ENCODE results near the gene MORN1. TPM values are rescaled to one million over a fixed set of nuclear protein-coding genes. Genes with fewer than 3 reads are reported as not detected.

The MORN1 gene
- total RNA-seq, 1 donor from 2014 or later, result 11.8 TPM

DNA sequence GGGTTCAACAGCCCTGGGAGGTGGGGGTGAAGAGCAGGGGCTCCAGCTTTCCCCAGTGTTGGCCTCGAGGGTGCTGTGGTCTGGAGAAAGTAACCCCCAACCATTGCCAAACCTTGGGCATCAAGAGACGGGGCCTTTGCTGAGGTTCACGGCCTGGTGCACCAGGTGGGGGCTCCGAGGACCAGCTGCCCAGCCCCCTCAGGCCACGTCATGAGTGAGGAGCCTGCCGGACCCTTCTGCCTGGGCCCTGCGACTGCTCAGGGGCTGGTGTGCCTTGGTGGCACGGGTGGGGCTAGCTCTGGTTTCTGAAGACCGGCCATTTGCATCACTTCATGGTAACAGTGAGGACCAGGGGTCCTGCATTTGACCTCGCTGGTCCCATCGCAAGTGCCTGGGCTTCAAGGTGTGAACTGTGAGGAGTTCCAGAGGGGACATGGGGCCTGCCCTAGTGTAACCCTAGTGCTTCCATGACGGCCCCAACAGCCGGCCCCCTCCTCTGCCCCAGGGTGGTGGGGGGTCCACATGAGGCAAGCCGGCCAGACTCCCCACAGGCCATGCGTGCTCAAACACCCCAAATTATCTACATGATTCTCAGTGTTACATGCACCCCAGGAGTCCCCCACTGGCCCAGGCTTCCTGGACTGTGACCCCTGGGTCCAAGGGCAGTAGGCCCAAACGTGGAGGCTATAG is 13.5 kb downstream of the MORN1 start:
- TF ChIP-seq POLR2AphosphoS5 (IDR thresholded peaks at IDR 0.05; ENCODE audit: insufficient read depth in 1 of 2, low read depth in 1 of 2) (no peak), POLR2A (IDR thresholded peaks at IDR 0.05) (no peak)
- TF ChIP-seq, protein P1, sequence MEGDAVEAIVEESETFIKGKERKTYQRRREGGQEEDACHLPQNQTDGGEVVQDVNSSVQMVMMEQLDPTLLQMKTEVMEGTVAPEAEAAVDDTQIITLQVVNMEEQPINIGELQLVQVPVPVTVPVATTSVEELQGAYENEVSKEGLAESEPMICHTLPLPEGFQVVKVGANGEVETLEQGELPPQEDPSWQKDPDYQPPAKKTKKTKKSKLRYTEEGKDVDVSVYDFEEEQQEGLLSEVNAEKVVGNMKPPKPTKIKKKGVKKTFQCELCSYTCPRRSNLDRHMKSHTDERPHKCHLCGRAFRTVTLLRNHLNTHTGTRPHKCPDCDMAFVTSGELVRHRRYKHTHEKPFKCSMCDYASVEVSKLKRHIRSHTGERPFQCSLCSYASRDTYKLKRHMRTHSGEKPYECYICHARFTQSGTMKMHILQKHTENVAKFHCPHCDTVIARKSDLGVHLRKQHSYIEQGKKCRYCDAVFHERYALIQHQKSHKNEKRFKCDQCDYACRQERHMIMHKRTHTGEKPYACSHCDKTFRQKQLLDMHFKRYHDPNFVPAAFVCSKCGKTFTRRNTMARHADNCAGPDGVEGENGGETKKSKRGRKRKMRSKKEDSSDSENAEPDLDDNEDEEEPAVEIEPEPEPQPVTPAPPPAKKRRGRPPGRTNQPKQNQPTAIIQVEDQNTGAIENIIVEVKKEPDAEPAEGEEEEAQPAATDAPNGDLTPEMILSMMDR (IDR thresholded peaks at IDR 0.05), result no peak
- Histone ChIP-seq H3K36me3 (no peaks in the 10 kb centered on the region), H3K27ac (no peak overlapping the region), H3K27me3 (no peaks in the 10 kb centered on the region), H3K9me3 (no peaks in the 10 kb centered on the region), H3K4me1 (peaks cover 11% of the 10 kb centered on the region), H3K4me3 (no peak overlapping the region)
- DNase-seq (ENCODE audit: extremely low spot score in 2 of 2), result no peak
- intact Hi-C loops (cut with DNase I), result no loop called here

DNA sequence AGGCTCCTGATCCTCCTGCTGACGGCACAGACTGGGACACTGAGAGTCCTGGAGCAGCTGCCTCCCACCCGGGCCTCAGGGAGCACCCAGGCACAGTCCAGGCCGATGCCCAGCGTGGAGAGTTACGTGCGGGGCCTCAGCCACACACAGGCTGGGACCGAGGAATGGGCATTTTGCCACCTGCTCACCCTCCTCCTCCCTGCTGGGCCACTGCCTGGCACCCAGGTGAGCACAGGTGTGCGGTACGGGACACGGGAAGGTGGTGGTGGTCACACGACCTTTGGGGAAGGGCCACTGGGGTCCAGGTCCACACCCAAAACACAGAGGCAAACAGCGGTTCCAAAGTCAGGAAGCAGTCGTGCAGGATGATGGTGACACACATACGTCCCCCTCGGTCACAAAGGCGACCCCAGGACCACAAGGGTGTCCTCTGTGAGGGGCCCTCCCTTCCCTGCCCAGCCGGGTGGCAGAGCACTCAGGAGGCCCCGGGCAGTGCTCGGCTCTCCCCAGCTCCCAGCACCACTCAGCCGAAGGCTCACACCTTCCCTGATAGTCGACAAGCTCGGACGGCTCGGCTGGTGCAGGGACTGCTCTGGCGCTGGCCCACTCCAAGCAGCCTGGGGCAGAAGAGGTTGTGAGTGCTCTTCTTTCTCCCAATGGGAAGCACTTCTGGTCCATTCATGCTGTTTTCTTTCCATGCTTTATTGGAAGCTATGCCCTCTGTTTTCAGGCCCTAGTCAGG is 14.3 kb downstream of the MORN1 start:
- intact Hi-C loops (cut with DNase I), result no loop called here
- Histone ChIP-seq H3K27ac (no peak overlapping the region), H3K36me3 (no peaks in the 10 kb centered on the region), H3K4me3 (no peak overlapping the region), H3K27me3 (no peaks in the 10 kb centered on the region), H3K4me1 (peaks cover 11% of the 10 kb centered on the region), H3K9me3 (no peaks in the 10 kb centered on the region)
- DNase-seq (ENCODE audit: extremely low spot score in 2 of 2), result no peak
- TF ChIP-seq POLR2A (IDR thresholded peaks at IDR 0.05) (no peak), POLR2AphosphoS5 (IDR thresholded peaks at IDR 0.05; ENCODE audit: insufficient read depth in 1 of 2, low read depth in 1 of 2) (no peak)
- TF ChIP-seq, protein P1 (IDR thresholded peaks at IDR 0.05), result no peak

DNA sequence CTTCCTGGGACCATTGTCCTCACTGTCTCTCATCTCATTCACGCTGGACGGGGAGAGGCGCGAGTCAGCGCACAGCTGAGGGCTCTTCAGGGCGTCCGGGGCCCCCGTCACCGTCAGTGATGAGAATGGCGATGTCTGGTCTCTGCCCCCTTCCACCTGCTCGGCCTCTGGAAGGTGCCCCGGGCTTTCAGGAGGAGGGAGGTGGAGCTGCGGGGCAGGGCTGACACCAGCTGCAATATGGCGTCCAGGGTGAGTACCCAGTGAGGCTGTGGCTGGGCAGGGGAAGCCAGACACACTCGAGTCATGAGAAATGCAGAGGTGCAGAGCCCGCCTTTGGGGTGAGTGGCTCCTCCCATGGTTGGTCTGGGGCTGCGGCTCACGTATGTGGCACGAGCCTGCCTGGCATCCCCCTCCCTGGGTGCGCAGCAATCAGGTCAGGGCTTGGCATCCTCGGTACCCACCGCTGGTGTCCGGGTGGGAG is 15.1 kb downstream of the MORN1 start:
- no peak overlapping the region for H3K4me3 ChIP-seq
- H3K4me1 ChIP-seq, result peaks cover 3% of the 10 kb centered on the region
- no peaks in the 10 kb centered on the region for H3K9me3 ChIP-seq
- H3K36me3 ChIP-seq, result no peaks in the 10 kb centered on the region
- no peak for DNase-seq (ENCODE audit: extremely low spot score in 2 of 2)
- no peak for TF ChIP-seq POLR2A (IDR thresholded peaks at IDR 0.05)
- TF ChIP-seq, protein P1 (IDR thresholded peaks at IDR 0.05), result no peak
- TF ChIP-seq POLR2AphosphoS5 (IDR thresholded peaks at IDR 0.05; ENCODE audit: insufficient read depth in 1 of 2, low read depth in 1 of 2), result no peak
- no peaks in the 10 kb centered on the region for H3K27me3 ChIP-seq
- no peak overlapping the region for H3K27ac ChIP-seq
- intact Hi-C loops (cut with DNase I), result no loop called here

DNA sequence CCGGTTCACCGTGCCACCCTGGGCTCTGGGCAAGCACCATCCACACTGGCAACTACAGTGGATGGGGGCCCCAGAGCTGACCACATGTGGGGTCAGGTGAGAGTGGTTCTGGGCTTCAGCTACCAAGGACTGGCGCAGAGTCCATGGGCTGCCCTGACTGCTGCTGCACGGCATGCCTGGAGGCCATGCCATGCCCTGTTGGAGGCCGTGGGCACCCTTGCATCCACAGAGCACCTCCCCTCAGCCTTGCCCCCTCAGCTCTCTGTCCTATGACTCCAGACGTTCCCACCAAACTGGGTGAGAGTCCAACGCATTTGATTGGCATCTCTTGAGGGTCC is 15.5 kb downstream of the MORN1 start:
- H3K36me3 ChIP-seq, result no peaks in the 10 kb centered on the region
- TF ChIP-seq, protein P1 (IDR thresholded peaks at IDR 0.05), result no peak
- no peak for TF ChIP-seq POLR2AphosphoS5 (IDR thresholded peaks at IDR 0.05; ENCODE audit: insufficient read depth in 1 of 2, low read depth in 1 of 2)
- TF ChIP-seq POLR2A (IDR thresholded peaks at IDR 0.05), result no peak

More for the DNA sequence above, 15.5 kb downstream of the MORN1 start:
- no peak overlapping the region for H3K4me3 ChIP-seq
- H3K9me3 ChIP-seq, result no peaks in the 10 kb centered on the region
- no peaks in the 10 kb centered on the region for H3K4me1 ChIP-seq
- intact Hi-C loops (cut with DNase I), result no loop called here
- no peak for DNase-seq (ENCODE audit: extremely low spot score in 2 of 2)
- H3K27me3 ChIP-seq, result no peaks in the 10 kb centered on the region
- H3K27ac ChIP-seq, result no peak overlapping the region
